OCI-LY3 (cell line): ENCODE data around the gene PPP6R2.

Experiments
- EZH2phosphoT487 ChIP-seq: fragments of 200-600 bp; shearing (Covaris generic); IDR thresholded peaks from 2 replicates; pipeline ENCODE4 v1.6.1; 2018; ENCODE audit warnings: antibody characterized with exemption, mixed run types, low read depth
- TF ChIP-seq, protein P1 (sequence below): fragments of 200-600, 300-600 bp; sonication (generic); IDR thresholded peaks from 2 replicates; pipeline ENCODE4 v1.5.1; 2014; ENCODE audit warnings: antibody characterized with exemption, low read length, low read depth

DNA sequence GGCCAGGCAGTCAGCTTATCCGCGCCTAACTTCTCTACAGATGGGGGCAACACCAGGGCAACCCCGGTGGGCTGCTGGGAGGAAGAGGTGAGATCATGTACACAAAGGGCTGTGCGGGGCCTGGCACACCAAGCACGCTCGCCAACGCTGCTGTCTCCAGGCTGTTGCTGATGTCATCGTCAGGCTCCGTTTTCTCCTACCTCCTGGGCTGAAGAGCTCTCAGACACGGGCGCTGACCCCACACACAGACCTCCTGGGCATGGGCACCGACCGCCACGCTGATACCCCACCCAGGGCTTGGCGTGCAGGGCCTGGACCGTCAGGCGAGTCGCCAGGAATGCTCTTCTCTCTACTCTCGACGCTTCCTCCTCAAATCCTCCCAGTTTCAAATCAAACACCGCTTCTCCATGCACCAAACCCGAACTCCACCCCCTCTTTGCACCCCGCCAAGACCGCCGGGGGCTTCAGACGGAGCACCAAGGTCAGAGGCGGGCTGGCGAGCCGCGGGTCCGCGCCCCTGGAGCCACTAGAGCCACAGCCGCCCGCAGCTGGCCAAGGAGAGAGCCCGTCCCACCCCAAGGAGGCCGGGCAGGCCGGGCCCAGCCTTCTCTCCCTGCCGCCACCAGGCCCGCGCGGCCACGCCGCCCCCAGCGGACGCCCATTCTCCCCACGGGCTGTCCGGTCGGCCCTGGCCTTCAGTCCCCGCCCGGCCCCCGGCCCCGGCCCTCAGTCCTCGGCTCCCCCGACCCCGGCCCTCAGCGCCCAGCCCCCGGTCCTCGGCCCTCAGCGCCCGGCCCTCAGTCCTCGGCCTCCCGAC, 130.9 kb downstream of the PPP6R2 start:
- TF ChIP-seq, protein P1, sequence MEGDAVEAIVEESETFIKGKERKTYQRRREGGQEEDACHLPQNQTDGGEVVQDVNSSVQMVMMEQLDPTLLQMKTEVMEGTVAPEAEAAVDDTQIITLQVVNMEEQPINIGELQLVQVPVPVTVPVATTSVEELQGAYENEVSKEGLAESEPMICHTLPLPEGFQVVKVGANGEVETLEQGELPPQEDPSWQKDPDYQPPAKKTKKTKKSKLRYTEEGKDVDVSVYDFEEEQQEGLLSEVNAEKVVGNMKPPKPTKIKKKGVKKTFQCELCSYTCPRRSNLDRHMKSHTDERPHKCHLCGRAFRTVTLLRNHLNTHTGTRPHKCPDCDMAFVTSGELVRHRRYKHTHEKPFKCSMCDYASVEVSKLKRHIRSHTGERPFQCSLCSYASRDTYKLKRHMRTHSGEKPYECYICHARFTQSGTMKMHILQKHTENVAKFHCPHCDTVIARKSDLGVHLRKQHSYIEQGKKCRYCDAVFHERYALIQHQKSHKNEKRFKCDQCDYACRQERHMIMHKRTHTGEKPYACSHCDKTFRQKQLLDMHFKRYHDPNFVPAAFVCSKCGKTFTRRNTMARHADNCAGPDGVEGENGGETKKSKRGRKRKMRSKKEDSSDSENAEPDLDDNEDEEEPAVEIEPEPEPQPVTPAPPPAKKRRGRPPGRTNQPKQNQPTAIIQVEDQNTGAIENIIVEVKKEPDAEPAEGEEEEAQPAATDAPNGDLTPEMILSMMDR, result no peak
- no peak for TF ChIP-seq EZH2phosphoT487
